Fibroblast of mammary gland (primary cell): ENCODE measurements around the gene MR1.

ENCODE experiments used
- DNase-seq: peaks from one replicate; pipeline ENCODE4 v3.0.0-alpha.2; 2010; ENCODE audit warnings: low read depth
- H3K4me3 ChIP-seq: 2 replicates; pipeline ENCODE4 v1.5.1; 2011; ENCODE audit warnings: low read depth, mild to moderate bottlenecking, low read length, moderate library complexity; ENCODE audit not compliant: control insufficient read depth
- TF ChIP-seq, protein P1 (sequence below): conservative IDR thresholded peaks from 2 replicates; pipeline ENCODE4 v1.5.1; 2011; ENCODE audit warnings: low read depth, low read length, inconsistent platforms; ENCODE audit not compliant: control insufficient read depth, insufficient read depth

Gene MR1

DNA sequence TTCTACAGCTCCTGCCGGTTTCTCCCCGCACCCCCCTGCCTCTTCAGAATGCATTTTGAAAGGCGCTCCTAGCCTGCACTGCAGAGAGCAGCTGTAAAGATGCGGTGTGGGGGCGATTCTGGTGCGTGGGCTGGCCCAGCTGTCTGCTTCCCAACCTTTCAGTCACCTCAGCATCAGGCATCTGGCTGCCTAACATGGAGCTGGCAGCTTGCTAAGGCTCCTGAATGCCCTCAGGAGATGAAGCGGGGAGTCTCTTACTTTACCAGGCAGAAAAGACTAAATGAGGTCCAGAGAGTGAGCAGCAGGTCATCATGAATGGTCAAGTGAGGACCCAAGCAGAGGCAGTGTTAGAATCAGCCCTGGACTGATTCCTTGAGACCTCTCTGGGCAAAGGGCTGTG, 63.5 kb downstream of the MR1 start:
- no peak overlapping the region for H3K4me3 ChIP-seq
- peak; percentile 64 for DNase-seq
- TF ChIP-seq, protein P1, sequence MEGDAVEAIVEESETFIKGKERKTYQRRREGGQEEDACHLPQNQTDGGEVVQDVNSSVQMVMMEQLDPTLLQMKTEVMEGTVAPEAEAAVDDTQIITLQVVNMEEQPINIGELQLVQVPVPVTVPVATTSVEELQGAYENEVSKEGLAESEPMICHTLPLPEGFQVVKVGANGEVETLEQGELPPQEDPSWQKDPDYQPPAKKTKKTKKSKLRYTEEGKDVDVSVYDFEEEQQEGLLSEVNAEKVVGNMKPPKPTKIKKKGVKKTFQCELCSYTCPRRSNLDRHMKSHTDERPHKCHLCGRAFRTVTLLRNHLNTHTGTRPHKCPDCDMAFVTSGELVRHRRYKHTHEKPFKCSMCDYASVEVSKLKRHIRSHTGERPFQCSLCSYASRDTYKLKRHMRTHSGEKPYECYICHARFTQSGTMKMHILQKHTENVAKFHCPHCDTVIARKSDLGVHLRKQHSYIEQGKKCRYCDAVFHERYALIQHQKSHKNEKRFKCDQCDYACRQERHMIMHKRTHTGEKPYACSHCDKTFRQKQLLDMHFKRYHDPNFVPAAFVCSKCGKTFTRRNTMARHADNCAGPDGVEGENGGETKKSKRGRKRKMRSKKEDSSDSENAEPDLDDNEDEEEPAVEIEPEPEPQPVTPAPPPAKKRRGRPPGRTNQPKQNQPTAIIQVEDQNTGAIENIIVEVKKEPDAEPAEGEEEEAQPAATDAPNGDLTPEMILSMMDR: no peak

DNA sequence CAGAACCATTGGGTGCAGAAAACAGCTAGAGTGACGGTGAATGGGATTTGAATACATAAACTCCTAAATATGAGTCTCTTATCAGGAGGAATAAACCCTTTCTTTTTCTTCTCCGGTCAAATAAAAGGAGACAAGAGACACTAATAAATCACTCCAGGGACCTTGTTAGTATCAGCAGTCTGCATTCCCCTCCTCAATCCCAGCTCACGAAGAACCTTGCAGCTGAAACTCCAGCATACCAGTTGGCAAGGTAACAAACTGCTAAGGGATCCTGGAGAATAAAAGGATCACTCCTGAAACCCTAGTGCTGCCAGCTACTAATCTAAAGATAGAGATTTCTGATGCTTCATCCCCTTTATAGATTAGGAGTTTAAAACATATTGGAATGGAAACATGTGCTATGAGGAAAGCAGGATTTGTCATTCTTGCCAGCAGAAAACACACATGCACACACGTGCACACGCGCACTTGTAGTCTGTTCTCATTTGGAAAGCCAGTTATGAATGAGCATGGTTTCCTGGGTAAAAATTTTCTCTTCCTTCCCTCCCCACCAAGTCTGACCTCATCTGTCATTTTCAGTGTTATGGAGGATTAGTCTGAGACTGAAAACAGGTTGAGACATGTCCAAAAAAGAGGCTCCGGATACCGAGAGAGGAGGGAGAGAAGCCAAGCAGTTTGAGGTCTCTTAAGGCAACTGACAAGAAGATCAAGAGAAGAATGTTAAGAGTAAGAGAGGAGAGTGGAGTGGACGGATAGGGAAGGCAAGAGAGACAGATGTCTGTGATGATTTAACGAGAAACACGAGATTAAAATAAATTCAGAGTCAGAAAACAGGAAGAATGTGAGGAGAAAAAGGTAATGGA, 65.6 kb downstream of the MR1 start:
- TF ChIP-seq, protein P1: no peak
- no peak overlapping the region for H3K4me3 ChIP-seq
- peak; percentile 80 for DNase-seq

DNA sequence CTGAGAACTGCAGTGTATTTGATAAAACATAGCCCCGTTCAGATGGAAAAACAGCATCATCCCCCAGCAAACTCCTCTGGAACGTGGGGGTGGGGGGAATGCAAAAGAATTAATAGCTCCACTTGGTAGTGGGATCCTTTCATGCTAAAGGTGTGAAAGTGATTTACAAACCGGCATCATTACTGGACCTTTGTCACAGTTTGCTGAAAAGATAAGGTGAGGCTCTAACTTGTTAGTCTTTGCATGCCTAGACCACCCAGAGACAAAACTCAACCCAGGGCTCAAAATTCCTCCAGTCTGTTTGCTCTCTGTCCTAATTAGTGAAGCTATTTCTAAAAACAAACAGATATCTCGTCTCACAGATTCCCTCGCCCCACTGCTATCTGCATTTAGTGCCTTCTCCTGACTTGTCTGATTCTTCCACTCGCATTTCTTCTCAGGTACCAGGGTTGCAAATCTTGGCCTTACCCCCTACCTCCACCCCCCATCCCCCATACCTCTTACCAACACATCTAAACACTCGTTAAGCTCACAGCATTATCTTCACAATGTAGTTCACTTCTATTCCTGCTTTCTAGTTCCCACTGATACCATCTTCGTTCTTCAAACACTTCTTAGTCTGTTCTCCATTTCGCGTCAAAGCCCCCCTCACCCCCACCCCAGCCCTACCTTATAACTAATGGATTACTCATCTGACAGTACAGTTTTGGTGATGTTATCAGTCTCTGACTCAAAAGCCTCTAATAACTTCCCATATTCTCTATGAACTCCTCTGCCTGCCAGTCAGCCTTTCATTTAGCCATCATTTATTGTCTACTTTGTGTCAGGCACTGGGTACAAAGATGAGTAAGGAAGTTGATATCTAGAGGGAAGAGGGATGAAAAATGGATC, 66.5 kb downstream of the MR1 start:
- TF ChIP-seq, protein P1: no peak
- DNase-seq: peak; percentile 41
- H3K4me3 ChIP-seq: no peak overlapping the region

DNA sequence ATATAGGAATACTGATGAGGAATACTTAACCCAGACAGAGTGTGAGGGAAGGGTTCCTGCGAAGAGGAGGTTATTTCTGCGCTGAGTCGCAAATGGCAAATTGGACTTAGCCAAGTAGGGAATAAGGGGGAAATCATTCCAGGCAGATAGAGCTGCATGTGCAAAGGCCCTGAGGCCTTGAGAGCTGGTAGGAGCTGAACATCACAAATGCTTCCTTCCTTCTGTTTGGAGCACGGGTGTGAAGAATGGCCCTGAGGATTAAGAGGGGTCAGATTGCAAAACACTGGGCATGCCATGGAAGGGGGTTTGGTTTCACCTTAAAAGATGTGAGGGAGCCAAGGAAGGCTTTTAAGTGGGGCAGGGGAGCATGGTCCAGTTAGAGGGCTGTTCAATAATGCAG, 67.2 kb downstream of the MR1 start:
- TF ChIP-seq, protein P1: no peak
- DNase-seq: no peak
- H3K4me3 ChIP-seq: no peak overlapping the region

DNA sequence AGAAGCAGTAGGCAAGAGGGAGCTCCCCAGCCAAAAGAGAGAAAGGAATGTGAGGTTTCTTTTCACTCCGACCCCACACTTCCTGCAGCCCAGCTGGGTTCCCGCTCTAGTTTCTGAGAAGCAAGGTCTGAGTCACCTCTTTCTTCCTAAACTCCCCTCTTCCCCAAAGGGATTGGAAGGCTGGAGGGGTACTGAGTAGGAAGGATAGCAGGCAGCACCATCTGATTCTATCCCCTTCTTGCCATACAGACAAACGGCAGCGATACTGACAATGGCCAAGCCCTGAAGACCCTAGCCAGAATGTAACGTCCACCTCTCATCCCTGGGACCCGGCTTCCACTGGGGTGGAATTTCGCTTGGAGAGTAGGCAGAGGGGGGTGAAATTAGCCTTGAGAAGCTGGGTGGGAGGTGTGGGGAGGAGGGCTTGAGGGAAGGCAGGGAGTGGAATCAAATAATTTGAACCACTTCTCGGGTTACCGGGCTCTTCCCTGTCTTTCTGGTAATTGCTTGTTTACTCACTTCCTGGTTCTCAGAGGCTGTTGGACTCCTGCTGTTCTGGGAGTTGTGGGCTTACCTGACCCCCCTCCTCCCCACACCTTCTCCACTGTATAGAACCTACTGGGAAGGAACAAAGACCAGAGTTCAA, 67.9 kb downstream of the MR1 start:
- DNase-seq: peak; percentile 69
- H3K4me3 ChIP-seq: no peak overlapping the region
- TF ChIP-seq, protein P1: no peak

DNA sequence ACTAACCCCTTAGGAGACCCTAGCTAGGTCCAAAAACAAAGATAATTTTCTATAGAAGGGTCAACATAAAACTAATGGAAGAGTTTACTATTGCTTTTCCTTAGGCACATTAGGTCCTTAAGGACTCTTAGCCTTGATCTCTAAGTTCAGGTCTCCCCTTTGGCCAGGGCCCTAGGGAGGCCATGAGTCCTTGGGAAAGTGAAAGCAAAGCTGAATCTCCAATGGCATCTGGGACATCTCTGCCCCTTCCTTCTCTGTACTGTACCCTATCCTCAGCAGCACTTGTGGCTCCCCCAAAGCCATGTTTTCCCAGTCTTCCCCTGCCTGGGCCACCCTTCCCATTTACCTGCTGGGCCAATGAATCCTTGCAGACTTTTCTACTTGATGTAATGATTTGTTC, 69.1 kb downstream of the MR1 start:
- no peak overlapping the region for H3K4me3 ChIP-seq
- no peak for DNase-seq
- TF ChIP-seq, protein P1: no peak
